T-helper 1 cell treated with Interleukin-12 subunit alpha and Interleukin-12 subunit beta and Interleukin-4 antibody, amounts not matched to agents 30 ng/mL and 1 ng/mL, for 36 hours (primary cell): ENCODE results near the gene SCMH1. TPM values are rescaled to one million over a fixed set of nuclear protein-coding genes. Genes with fewer than 3 reads are reported as not detected.

ENCODE experiments used
- intact Hi-C: fragments of 100-400 bp; cut with micrococcal nuclease; formaldehyde crosslinking; loops from one replicate; pipeline ENCODE4 v1.15.1; 2024
- total RNA-seq: library from RNA; stranded (reverse); gene quantifications from 2 replicates; pipeline ENCODE4 v1.2.3, GENCODE V29; 2022

SCMH1 gene
- total RNA-seq, 1 donor from 2014 or later = 11.7 TPM

DNA sequence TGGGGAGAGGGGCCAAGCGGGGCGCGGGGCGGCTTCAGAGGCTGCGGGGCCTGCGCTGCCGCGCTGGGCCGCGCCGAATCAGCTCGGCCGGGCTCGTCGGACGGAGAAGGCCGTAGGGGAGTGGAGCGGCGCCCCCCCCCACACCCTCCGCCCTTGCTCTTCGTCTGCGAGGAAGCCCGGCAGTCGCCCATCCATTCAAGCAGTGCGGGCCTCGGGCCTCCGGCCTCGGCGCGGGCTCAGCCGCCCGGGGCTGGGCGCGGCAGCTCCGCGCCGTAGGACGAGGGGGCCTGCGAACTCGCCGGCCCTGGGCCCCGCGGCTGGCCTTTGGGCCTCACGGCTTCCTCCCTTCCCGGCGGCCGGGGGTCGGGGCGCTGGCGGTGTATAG is 262.0 kb downstream of the SCMH1 start:
- intact Hi-C loops = loop anchor here (2.0 kb wide), 2 partner anchors 23 to 939 kb away; partner anchors contain the start of gene CAP1

DNA sequence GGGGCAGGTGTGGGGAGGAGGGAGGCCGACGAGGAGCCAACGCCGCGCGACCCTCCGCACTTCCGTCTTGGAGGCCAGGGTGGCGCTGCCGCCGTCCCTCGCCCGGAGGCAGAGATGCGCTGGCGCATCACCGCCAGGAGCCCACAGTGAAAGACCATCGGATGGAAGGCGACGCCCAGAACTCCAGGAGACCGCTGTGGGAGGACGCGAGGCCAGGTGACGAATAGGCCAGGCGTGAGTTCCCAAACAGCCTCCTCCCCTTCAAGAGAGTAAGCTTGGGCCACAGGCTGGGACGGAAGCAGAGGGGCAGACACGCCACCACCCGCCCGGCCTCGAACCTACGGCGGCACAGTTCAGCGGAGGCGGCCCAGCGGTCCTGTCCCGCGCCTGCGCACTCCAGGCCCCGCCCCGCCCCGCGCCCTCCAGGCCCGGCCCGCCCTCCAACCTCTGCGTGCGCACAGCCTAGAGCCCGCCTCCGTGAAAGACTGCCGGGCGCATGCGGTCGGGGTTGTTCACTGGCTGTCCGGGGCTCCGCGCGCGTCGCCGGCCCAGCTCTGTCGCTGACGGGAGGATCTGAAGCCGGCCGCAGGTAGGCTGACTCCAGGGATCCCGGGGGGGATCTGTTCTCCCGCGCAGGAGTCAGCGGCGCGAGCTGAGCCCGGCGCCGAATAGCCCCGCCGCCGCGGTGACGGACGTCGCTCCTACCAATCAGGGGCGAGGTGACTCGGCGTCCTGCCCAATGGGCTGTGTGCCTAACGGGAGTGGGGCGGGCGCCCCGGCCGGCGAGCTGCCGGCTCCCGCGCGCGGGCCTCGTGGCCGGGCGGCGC is 262.7 kb downstream of the SCMH1 start, which contains the start of gene CTPS1:
TSS of gene CTPS1 (plus strand) at position 456 of the 827 bp plus-strand sequence. CDS start 3,595 bp downstream, outside the sequence.
- intact Hi-C loops = loop anchor here (1.0 to 2.0 kb wide), 9 partner anchors 23 to 939 kb away; partner anchors contain the start of genes CAP1, CITED4 and NFYC

DNA sequence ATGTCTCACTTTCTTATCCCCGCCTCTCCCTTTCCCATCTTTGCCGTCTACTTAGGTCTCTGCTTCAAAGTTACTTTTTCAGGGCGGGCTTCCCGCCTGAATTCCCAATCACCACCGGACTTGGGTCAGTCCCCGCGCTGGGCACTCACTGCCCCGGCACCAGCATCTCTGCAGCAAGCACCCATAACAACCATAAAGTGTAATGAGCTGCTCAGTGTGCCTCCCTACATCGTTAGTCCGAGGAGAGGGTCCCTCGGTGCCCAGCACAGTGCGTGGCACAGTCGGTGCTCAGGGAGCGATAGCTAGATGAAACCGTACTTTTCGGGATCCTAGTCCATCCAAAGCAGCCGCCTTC is 263.2 kb downstream of the SCMH1 start:
- intact Hi-C loops = loop anchor here (1.0 to 2.0 kb wide), 7 partner anchors 117 to 930 kb away; partner anchors contain the start of genes CITED4 and NFYC

DNA sequence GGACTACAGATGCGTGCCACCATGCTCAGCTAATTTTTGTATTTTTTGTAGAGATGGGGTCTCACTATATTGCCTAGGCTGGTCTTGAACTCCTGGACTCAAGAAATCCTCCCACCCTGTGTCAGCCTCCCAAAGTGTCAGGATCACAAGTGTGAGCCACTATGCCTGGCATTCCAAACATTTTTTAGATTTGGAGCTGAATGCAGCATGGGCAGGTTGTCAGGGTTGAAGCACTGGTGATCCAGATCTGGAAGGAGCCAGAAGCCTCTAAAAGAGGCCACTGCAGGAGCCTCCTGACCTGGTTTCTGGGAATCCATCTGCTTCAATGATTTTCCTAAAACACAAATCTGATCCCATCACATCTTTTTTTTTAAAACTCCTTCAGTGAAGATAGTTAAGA is 264.4 kb downstream of the SCMH1 start:
- intact Hi-C loops = loop anchor here (2.0 kb wide), 5 partner anchors 263 to 929 kb away; partner anchors contain the start of gene NFYC

Other genes with a start within 250 kb of the SCMH1 start
- gene SLFNL1, start 220.6 kb downstream of the SCMH1 start, total RNA-seq = 0.20 and 0.34 TPM in 2 replicates
- gene FOXO6, start 119.1 kb upstream of the SCMH1 start, total RNA-seq = not detected in 2 replicates
- not detected in 2 replicates for gene EDN2, start 242.4 kb upstream of the SCMH1 start, total RNA-seq